ENCODE results near the gene CCDC97.

The CCDC97 gene

DNA sequence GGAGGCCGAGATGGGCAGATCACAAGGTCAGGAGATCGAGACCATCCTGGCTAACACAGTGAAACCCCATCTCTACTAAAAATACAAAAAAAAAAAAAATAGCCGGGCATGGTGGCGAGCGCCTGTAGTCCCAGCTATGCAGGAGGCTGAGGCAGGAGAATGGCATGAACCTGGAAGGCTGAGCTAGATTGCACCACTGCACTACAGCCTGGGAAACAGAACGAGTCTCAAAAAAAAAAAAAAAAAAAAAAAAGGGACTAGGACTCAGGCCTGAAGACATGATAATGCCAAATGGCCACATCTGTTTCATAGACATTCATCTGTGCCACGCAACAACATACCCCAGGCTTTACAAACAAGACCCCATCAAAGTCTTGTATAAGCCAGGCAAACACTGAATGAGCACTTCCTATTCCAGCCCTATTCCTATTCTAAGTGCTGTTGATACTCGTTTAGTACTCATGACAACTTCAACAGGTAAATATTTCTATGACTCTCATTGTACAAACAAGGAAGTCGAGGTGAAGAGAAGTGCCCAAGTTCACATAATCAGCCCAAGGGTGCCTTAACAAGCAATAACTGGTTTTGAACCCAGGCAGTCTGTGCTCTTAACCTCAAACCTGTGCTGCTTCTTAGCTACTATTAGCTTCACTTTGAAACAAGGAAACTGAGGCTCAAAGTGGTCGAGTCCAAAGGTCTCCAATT is 52.3 kb downstream of the CCDC97 start:
- Histone ChIP-seq H3K9me3 (ENCODE audit: control insufficient read depth, insufficient read depth, low read length) (no peaks in the 10 kb centered on the region), H3K4me3 (ENCODE audit: low read length) (no peak overlapping the region), H3K79me2 (ENCODE audit: control insufficient read depth, low read length) (peaks cover 26% of the 10 kb centered on the region), H3K4me2 (ENCODE audit: low read length) (no peak overlapping the region), H3K9me2 (replicated peaks; ENCODE audit: control insufficient read depth, low read length) (no peaks in the 10 kb centered on the region), H4K20me1 (ENCODE audit: control insufficient read depth, insufficient read depth, low read depth, low read length) (no peaks in the 10 kb centered on the region), H3K27me3 (ENCODE audit: control insufficient read depth, low read length) (no peaks in the 10 kb centered on the region), H3K4me1 (ENCODE audit: control insufficient read depth, low read length) (peaks cover 21% of the 10 kb centered on the region), H3K36me3 (ENCODE audit: control insufficient read depth, low read length) (no peaks in the 10 kb centered on the region; the same call in 1 of the 2 replicates), H3F3A (ENCODE audit: control insufficient read depth, insufficient read depth) (0 out of 2 replicates have a peak, but pooled peaks cover 2% of the 10 kb centered on the region), H3K27ac (ENCODE audit: low read depth, low read length) (no peak overlapping the region)
- no peak for TF ChIP-seq CTCF (IDR thresholded peaks at IDR 0.05; ENCODE audit: low read depth, low read length, poor library complexity, severe bottlenecking)
- no peak for TF ChIP-seq EZH2phosphoT487 (IDR thresholded peaks at IDR 0.05; ENCODE audit: borderline replicate concordance, low read length)

DNA sequence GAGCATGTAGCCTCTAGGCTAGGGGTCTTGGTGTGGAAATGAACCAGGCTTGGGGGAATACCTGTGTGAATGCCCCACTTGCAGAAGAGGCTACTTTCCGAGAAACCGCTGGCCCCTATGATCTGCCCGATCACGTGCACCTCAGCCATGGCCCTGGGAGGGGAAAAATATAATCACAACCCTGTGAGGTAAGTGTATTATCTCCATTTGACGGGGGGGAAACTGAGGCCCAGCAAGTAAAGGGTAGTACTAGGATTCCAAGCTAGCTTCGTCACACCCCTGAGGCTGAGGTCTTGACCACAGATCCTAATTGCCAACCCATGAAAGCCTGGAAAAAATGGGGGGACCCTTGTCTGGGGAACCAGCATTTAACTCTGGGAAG is 53.4 kb downstream of the CCDC97 start:
- Histone ChIP-seq H3K27ac (ENCODE audit: low read depth, low read length) (peak overlapping the region; percentile 89), H3K4me1 (ENCODE audit: control insufficient read depth, low read length) (peaks cover 25% of the 10 kb centered on the region), H3K4me3 (ENCODE audit: low read length) (peak overlapping the region; percentile 87), H3K9me3 (ENCODE audit: control insufficient read depth, insufficient read depth, low read length) (no peaks in the 10 kb centered on the region), H3K9me2 (replicated peaks; ENCODE audit: control insufficient read depth, low read length) (no peaks in the 10 kb centered on the region), H3F3A (ENCODE audit: control insufficient read depth, insufficient read depth) (0 out of 2 replicates have a peak, but pooled peaks cover 2% of the 10 kb centered on the region), H4K20me1 (ENCODE audit: control insufficient read depth, insufficient read depth, low read depth, low read length) (no peaks in the 10 kb centered on the region), H3K36me3 (ENCODE audit: control insufficient read depth, low read length) (no peaks in the 10 kb centered on the region; the same call in none of the 2 replicates), H3K79me2 (ENCODE audit: control insufficient read depth, low read length) (peaks cover 31% of the 10 kb centered on the region), H3K4me2 (ENCODE audit: low read length) (peak overlapping the region; percentile 80), H3K27me3 (ENCODE audit: control insufficient read depth, low read length) (no peaks in the 10 kb centered on the region)
- TF ChIP-seq CTCF (IDR thresholded peaks at IDR 0.05; ENCODE audit: low read depth, low read length, poor library complexity, severe bottlenecking) (no peak), EZH2phosphoT487 (IDR thresholded peaks at IDR 0.05; ENCODE audit: borderline replicate concordance, low read length) (no peak)

DNA sequence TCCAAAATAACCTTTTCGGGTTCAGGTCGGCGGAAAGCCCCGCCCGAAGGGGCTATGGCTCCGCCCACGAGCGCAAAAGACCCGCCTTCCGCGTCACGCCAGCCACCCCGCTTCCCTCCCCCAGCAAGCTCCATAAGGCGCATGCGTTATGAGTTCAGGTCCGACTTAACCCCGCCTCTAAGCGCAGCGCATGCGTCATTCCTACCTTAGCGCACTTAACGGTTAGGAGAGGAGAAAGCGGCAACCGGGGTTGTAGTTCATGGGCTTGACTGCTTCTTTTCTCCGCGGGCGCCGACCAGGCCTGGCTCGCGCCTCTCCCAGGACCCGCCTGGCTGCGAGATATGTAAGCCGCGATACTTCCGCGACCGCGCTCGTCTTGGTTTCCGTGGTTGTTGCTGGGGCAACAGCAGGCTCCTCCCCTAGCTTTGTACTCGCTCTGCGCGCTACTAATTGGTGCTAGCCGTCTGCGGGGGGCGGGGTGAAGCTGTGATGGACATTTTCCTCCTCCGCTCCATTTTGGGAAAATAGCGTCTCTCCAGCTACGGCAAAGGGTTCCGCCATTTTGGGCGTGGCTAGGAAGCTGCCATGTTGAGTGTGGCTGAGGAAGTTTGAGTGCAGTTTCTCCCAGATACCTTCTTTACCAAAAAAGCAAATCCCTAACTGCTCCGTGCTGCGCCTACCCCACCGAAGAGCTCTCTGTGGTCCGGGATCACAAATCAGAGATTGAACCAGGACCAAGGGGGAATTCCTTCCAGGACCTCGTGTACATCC is 54.0 kb downstream of the CCDC97 start, which contains the start of gene B9D2:
Gene B9D2 (minus strand): TSS at position 397 of the 771 bp plus-strand sequence. CDS start 630 bp downstream, outside the sequence.
- Histone ChIP-seq H4K20me1 (ENCODE audit: control insufficient read depth, insufficient read depth, low read depth, low read length) (no peaks in the 10 kb centered on the region), H3K36me3 (ENCODE audit: control insufficient read depth, low read length) (no peaks in the 10 kb centered on the region; the same call in none of the 2 replicates), H3K9me2 (replicated peaks; ENCODE audit: control insufficient read depth, low read length) (no peaks in the 10 kb centered on the region), H3K27ac (ENCODE audit: low read depth, low read length) (peak within 1 kb of the TSS; percentile 89), H3F3A (ENCODE audit: control insufficient read depth, insufficient read depth) (0 out of 2 replicates have a peak, but pooled peaks cover 2% of the 10 kb centered on the region), H3K27me3 (ENCODE audit: control insufficient read depth, low read length) (no peaks in the 10 kb centered on the region), H3K9me3 (ENCODE audit: control insufficient read depth, insufficient read depth, low read length) (no peaks in the 10 kb centered on the region), H3K79me2 (ENCODE audit: control insufficient read depth, low read length) (peaks cover 31% of the 10 kb centered on the region), H3K4me3 (ENCODE audit: low read length) (peak within 1 kb of the TSS; percentile 87), H3K4me2 (ENCODE audit: low read length) (peak within 1 kb of the TSS; percentile 80), H3K4me1 (ENCODE audit: control insufficient read depth, low read length) (peaks cover 25% of the 10 kb centered on the region)
- TF ChIP-seq CTCF (IDR thresholded peaks at IDR 0.05; ENCODE audit: low read depth, low read length, poor library complexity, severe bottlenecking) (no peak), EZH2phosphoT487 (IDR thresholded peaks at IDR 0.05; ENCODE audit: borderline replicate concordance, low read length) (no peak)

Data from DOHH2 (cell line).